GM18909 (cell line): ENCODE data around the gene RCOR3.

Source experiments
- ATAC-seq: cut with Tn5 transposase; IDR thresholded peaks from one replicate; pipeline ENCODE4 v1.9.1; 2021; ENCODE audit warnings: mild to moderate bottlenecking; ENCODE audit not compliant: unreplicated experiment, poor library complexity

Gene RCOR3

DNA sequence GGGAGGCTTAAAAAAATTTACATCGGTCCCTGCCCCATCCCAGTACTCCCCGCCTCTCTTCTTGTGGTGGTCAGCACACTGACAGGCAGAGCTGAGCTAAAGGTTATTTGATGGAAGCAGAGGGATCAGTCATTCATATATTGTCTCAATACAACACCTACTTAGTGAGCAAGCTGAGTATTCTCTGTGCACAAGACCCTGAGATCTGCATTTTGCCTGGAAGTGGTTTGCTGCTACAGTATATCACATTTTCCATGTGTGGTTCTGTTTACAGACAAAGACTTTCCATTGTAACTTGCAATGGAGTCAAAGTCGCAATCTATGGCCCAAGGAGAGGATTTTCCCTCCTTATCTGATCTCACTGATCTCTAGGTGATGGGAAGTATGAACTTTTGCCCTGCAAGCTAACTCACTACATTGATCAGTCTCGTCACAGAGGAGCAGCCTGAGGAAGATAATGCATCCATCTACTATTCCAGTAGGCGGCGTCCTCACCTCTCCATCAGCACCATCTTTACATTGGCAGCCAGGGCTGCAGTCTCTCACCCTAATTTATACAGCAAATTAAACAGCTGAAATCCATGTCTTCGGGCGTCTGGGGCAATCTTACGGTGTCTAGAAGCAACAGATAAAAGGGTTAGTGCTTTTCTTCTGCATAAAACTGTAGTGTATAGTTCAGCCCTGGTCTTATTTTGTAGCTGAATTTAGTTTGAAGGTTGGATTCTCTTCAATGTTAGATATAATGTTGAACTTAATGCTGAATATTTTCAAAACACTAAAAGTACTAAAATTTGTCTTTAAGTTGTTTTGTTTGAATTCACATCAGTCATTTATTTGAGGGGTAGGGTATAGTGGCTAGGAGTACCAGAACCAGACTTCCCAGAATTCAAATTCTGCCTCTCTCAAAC is 64.2 kb downstream of the RCOR3 start:
- peak; percentile 62 for ATAC-seq

DNA sequence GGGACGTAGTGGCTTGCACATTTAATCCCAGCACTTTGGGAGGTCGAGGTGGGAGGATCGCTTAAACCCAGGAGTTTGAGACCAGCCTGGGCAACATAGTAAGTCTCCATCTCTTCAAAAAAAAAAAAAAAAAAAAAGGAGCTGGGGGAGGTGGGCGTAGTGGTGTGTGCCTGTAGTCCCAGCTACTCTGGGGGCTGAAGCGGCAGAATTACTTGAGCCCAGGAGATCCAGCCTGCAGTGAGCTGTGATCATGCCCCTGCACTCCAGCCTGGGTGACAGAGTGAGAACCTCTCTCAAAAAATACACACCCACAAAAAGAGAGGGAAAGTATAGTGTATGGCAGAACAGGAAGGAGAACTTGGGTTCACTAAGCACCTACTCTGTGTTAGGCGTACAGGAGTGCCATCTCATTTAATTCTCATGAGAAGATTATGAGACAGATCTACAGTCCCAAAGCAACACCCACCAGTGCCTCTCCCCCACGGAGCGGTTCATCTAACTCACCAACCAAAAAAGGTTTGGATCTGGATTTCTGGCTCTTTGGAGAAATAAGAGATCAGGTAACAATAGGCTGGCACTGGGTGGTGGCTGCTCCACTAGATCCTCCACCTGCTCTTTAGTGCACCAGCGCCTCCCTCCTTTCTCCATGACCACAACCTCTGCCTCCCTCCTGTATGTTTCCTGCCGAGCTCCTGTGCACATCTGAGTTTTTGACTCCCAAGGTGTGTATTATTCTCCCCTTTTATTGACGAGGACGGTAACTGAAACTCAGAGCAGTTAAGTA is 66.0 kb downstream of the RCOR3 start:
- ATAC-seq = no peak

DNA sequence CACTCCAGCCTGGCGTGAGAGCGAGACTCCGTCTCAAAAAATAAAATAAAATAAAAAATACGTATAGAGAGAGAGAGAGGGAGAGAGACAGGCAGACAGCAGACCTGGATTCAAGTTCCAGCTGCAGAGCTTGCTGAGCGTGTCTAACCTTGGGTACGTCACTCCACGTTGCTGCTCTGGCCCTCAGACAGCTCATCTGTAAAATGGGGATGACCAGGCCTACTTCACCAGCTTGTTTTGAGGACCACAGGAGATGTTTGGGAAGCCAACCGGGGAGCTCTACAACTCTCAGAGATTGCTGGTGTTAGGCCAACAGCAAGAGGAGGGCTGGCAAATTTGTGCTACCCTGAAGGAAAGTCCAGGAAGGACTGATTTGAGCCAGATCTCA is 67.0 kb downstream of the RCOR3 start:
- ATAC-seq = no peak

DNA sequence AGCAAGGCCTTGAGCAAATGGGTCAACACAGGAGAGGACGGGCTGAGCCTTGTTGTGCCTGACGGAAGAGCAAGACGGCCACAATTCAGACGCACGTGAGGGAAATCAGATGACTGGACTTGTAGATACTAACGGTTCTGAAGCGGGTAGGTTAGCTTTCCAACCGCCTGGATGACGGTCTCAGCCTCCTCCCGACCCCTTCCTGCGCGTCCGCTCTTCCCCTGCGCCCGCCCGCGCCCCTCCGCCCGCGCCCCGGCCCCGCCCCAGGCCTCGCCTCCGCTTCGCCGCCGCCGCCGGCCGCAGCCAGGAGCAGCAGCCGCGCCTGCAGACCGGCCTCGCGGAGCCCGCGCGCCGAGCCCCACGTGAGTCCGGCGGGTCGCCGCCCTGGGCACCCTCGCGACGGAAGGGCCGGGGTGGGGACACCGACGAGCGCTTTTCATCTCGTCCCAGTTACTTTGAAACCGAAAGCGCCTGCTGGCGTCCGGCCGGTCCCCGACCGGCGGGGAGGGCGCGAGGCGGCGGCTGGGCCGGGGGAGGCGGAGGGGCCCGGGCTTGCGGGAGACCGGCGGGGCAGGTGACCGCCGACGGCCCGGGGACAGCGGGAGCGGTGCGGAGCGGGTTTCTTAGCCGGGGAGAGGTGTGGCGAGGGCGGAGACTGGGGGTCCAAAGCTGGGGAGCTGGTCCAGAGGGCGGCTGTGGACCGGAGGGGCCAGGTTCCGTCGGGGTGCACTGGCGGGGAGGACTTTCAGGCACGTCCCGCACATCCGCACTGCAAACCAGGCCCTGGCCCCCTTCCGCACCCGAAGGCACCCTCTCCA is 67.6 kb downstream of the RCOR3 start, which contains the start of gene TRAF5:
TRAF5 (plus strand) TSS at position 306 of the 818 bp plus-strand sequence. CDS start 26,407 bp downstream, outside the sequence.
- ATAC-seq = peak; percentile 43

DNA sequence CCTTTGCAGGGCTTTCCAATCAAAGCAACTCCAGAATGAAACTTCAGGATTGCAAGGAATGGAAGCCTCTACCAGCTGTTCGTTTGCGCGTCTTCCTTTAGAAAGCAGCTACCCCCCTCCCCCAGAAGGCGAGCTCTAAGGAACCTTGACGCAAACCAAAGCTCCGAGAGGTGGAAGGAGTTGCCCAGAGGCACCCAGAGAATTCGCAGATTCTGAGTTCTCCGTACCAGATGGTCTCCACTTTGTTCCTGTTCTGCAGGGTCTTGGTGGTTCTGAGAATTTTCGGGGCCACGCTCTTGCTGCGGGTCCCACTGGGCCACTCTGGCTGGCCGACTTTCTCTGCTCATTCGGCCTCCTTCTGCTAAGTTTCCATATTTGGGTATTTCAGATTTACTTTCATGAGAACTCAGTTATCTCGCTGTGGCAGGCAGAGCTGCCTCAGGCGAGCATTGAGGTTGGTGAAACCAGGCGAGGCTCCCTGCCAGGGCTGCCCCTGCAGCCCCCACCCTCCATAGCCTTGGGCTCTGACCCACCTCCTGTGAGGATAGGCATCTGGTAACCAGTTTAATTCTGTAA is 68.3 kb downstream of the RCOR3 start:
- peak; percentile 25 for ATAC-seq

DNA sequence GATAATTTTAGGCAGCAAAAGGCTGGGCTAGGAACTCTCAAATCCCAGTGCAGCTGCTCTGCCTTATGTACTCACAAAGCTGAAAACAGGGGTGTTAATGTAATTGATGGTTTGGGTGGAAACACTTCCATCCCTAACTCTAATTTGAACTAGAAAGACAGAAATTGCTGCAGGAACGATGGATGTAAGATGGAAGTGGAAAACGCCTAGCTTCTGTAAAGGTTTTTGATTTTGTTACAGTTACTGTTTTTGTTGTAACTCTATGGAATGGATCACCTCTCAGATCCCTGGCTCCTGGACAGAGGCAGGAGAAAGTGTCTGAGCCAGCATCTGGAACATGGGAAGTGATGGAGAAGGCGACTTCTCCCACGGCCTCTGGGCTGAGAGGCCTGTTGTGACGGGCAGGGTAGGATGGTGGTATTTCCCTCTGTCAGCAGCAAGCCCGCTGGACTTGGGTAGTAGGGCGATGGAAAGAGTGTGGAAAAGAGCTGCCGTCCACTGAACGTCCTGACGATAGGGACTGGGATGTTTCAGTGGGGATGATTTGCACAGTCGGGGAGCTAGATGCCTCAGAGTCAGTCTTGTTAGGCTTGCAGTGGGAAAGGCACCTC is 69.0 kb downstream of the RCOR3 start:
- ATAC-seq = no peak

DNA sequence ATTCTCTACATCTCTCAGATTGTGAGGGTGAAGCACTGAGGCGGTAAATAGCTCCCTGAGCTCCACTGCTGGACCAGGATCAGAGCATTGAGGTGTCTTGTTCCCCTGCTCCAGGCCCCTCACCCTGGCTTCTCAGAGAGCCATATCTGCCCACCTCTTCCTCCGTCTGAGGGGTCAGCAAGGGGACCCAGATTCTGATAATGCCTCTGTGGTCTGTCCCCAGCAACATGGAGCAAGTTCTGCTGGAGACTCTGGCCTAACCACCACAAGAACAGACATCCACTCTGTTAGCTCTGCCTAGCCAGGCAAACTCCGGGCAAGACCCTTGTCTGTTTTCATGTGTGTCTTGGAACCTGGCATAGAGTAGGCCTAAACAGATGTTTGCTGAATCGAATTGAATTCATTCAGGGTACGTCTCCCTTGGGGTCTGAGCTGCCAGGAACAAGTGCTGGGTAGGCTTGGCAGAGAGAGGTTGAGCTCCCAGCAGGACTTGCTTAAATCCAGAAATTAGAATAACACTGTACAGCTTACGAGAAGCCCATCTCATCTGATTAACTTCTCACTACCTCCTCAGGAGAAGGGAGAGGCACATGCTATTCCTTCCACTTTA is 69.8 kb downstream of the RCOR3 start:
- ATAC-seq = no peak

DNA sequence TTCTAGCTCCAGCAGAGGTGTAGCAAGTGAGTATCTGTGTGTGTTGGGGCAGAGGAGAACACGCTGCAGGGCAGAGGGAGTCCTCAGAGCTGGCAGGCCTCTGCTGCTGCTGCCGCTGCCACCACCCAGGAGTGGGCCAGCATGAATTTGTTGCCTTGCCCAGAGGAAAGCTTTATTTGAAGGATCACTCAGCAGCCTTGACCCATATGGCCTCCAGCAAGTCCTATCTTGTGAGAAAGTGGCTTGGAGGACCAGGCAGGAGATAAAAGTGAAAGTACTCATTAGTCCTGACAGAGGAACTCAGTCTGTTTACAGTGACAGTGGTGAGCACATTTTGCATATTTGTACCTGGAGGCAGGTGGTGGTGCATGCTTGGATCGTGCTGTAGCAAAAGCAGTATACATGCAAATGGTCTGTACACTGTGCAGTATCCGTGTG is 70.6 kb downstream of the RCOR3 start:
- peak; percentile 62 for ATAC-seq

DNA sequence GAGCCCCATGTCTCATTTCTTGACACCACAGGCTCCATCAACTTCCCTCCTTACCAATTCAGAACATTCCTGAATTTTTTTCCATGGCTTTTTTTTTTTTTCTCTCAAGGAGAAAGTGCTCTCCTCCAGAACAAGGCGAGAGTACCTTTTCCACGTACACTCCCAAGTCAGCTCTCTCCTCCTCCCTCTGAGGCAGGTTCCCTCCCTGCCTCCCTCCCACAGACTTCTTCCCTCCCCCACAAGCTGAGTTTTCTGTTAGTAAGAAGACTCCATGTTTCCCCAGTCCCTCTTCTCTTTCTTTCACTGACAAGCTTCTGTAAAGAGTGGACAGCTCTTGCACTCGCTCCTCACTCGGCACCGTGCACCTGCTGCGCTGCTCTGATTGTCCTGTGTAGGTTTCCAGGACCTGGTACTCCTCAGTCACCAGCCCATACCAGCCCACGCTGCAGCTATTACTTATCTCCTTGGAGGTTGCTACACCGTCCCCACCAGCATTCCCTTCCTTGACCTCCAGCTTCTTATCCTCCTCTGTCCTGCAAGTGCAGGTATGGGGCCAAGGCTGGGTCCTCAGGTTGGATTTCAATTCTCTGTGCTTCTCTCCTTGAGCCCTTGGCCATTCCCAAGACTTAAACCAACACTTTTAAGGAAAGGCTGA is 71.2 kb downstream of the RCOR3 start:
- no peak for ATAC-seq

DNA sequence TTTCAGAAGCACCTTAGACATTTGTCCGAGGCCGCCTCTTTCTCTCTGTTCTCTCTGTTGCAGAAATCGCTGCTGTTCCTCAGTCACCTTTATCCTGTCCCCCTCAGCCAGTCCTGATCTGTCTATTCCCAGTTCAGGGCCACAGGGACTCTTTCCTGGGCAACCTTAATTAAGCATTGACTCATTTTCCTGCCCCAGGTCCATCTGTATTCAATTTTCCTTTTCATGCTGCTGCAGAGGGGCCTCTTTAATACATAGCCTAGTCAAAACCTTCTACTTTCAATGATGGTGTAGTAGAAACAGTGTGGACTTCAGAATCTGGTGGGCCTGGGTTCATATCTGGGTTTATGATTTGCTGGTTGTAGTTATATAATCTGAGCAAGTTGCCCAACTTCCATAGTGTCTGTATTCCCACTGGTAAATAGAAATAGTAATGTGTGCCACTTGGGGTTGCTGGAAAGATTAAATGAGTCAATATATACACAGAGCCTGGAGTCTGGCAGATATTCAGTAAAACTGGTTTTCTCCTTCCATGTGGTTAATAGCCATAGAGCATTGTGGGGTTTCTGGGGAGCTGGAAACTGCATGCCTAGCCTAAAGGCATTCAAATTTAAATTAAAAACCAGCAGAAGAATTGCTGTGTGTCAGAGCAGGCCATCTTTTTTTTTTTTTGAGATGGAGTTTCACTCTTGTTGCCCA is 72.0 kb downstream of the RCOR3 start:
- no peak for ATAC-seq

DNA sequence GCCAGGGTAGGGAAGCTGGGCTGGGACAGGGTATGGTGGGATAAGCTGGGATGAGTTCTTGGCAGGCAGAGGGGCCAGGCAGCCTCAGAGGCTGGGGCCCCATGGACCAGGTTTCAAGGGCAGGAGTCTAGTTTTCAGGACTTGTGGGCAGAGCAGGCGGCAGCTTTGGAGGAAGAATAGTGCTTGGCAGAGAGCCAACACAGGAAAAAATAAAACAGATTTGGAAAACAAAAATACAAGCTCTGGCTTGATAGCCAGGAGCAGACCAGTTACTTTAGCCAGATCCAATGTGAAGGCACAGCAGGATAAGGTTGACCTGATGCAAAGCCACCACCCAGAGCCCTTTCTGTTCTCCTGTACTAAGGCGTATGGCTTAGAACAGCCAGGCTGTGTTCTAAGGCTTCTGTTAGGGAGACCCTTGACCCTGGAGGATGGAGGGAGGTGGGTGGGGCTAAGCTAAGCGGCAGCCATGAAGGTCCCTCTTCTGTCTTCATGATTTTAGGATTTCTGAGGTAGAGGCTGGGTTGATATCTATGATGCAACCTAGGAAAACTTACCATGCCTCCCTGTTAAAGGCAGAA is 73.0 kb downstream of the RCOR3 start:
- ATAC-seq = no peak

DNA sequence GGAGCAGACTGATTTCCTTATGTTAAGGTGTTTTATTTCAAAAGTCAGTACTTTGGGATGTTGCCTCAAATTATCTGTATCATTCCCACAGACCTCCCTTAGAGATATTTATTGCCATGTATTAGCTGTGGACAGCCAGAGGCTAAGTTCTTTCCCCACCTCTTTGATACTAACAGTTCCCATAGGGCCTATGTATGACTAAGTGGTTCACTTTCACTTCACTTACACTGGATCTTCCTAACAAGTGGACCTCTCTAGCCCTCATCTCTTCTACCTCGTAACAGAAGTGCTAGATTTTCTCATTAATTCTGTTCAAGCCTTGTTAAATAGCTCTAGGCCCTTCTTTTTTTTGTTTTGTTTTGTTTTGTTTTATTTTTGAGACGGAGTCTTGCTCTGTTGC is 73.7 kb downstream of the RCOR3 start:
- no peak for ATAC-seq

DNA sequence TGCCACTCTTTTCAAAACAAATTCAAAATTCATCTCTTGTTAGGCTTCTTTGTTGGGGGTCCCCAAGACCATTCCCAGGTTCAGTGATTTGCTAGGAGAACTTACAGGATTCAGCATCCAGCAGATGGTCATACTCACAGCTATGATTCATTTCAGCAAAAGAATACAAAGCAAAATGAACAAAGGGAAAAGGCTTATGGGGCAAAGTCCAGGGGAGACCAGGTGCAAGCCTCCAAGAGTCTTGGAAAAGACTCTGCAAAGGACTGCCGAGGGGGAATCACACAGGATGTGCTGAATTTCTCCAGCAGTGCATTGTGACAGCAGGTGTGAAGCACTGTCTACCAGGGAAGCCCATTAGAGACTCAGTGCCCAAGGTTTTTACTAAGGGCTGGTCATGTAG is 74.7 kb downstream of the RCOR3 start:
- ATAC-seq = no peak

DNA sequence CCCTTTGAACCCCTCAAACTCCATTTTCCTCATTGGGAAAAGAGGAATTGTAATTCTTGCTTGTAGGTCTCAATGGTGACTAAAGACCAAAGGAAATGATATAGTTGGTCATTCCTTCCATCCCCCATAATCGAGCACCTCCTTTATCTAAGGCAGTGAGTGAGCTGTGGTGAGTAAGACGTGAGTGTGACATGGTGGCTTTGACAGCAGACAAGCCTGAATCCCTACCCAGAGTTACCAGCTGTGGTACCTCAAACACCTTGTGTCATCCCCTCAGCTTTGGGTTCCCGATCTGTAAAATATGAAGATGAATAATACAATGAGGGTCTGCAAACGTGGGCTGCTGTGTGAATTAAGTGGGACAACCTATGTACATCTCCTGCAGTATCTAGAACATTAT is 75.8 kb downstream of the RCOR3 start:
- no peak for ATAC-seq

DNA sequence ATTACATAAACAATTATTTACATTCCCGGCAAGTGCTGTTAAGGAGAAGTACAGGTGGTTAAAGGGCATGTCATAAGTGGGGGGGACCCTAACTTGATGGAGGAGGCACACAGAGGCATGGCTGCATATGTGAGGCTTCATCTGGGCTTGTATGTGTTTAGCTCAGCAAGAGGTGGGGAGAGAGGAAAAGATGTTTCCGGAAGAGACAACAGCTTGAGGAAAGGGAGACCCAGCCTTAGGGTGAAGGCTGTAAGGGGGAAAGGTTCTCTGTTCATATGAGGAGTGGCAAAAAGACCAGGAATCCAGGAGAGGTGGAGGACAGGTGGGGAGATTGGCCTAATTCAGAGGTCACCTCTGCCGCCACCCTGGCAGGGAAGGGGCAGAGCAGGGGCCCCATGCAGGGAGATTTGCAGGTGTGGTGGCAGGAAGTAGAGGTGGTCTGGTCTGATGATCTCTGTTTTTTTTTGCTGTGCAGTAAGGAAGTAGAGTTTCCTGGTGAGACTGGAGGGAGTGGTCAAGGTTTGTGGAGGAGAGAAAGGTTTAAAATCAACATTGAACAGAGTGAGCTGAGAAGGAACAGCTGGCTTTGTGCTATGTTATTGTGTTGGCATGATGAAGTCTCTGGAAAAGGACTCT is 76.5 kb downstream of the RCOR3 start:
- peak; percentile 88 for ATAC-seq

DNA sequence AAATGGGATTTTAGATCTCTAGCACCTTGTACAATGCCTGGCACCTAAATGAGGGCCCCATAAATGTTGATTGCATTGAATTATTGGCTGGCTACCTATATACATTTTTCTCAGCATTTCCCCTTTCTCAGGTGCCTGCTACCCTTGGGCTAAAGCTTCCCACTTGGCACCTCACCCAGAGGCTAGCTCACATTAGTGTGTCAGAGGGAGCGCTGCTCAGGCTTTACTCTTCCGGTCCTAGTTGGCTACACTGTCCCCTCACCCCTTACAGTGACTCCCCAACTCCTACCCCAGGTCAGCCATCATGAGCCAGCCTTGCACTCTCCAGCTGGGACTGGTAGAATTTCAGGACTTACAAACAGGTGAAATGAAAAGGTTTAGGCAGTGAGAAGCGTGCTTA is 77.0 kb downstream of the RCOR3 start:
- peak; percentile 35 for ATAC-seq

DNA sequence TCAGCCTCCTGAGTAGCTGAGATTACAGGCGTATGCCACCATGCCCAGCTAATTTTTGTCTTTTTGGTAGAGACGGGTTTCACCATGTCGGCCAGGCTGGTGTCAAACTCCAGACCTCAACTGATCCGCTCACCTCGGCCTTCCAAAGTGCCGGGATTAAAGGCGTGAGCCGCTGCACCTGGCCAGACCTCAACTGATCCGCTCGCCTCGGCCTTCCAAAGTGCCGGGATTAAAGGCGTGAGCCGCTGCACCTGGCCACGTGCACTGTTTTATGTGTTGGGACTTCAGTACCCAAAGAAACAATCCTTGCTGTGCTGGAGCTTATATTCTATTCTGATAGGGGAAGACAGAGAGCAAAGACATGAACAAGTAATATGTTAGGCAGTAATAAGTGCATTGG is 77.6 kb downstream of the RCOR3 start:
- ATAC-seq = no peak
